NCI-H2227 (cell line): Measurements from ENCODE around the gene CIB1.
"Not testable (repeated sequence)": the region's sequence is repeated elsewhere in the genome, so short reads cannot be mapped to it uniquely, and the experiment has no call there.

Experiments
- DNase-seq: peaks from one replicate; lab custom pipeline; 2025; ENCODE audit not compliant: unreplicated experiment; lab: John Stamatoyannopoulos, UW

CIB1 gene

GRCh38 chr15:90201130-90201943, 32.4 kb downstream of the CIB1 start, which contains the start of gene SEMA4B:
TSS of gene SEMA4B (plus strand) at chr15:90201330. CDS start at chr15:90201579, 249 bp downstream.
- peak; percentile 74 for DNase-seq

DNA sequence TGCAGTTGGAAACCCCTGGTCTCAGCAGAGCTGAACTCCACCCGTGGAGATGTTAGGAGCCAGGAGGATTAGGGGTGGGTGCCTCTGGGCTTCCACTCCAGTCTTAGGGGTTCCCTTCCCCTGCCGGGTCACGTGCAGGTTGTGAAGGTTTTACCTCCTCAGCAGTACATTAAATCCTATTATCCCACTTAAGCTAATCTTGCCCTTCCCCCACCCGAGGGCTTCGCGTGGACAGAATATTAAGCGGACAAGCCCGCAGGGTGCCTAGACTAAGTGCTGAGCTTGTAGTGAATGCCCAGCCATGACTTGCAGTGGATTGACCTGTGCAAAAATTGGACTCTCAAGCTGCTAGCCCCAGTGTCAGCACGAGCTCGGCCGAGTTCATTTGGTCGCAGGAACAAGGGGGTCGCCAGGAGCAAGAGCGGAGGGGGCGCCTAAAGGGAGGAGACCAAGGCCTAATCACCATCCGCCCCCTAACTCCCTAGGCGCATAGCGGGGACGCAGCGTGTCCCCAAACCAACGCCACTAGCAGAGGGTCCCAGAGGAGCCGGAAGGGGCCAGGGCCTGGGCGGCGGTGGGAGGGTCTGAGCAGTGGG, 33.1 kb downstream of the CIB1 start:
- DNase-seq: peak; percentile 19

DNA sequence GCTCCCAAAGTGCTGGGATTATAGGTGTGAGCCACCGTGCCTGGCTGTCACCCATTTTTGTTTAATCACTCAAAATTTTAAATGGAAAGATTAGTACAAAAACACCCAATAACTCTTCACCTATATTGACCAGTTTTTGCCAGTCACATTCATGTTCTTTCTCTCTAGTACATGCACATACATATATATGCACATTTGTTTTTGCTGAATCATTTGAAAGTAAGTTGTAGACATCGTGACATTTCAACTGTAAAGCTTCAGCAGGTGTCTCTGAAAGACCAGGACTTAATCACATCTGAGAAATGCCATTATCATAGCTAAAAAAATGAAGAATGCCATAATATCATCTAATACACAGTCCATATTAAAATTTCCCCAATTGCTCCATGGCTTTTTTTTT, 39.1 kb downstream of the CIB1 start:
- DNase-seq: no peak

GRCh38 chr15:90192961-90193786, 40.6 kb downstream of the CIB1 start:
- no peak for DNase-seq

DNA sequence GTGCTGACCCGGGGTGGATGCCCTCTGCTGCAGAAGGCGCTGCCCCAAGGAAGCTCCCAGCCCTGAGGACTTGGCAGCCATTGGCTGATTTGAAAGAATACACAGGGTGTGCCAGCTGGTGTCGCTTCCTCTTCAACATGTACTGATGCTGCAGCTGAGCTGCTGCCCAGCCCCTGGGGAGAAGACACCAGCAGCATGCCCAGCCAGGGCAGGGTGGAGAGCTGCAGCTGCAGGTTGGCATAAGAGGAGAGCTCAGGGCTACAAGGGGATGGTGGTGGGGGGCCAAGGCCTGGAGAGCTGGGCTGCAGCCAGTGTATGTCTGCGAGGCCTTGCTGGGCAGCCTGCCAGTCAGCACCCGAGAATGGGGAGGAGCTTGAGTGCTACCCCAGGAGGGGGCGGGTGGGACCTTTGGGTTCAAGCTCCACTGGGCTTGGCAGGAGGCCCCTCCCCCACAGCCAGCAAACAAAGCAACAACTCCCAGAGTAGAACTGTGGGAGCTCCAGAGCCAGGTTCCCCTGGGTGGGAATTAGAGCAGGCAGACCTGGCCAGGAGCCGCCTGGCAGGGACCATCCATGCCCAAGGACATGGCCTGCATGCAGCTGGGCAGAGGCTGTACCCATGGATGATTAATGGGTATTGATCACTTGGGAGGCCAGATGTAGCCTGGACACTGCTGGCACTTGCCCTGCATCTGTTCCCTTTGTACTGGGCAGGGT, 41.8 kb downstream of the CIB1 start:
- peak; percentile 62 for DNase-seq

- DNase-seq: no peak
These were observed 42.4 kb downstream of the CIB1 start for GRCh38 chr15:90191344-90191687.

GRCh38 chr15:90190606-90191343, 43.0 kb downstream of the CIB1 start:
- DNase-seq: no peak

DNA sequence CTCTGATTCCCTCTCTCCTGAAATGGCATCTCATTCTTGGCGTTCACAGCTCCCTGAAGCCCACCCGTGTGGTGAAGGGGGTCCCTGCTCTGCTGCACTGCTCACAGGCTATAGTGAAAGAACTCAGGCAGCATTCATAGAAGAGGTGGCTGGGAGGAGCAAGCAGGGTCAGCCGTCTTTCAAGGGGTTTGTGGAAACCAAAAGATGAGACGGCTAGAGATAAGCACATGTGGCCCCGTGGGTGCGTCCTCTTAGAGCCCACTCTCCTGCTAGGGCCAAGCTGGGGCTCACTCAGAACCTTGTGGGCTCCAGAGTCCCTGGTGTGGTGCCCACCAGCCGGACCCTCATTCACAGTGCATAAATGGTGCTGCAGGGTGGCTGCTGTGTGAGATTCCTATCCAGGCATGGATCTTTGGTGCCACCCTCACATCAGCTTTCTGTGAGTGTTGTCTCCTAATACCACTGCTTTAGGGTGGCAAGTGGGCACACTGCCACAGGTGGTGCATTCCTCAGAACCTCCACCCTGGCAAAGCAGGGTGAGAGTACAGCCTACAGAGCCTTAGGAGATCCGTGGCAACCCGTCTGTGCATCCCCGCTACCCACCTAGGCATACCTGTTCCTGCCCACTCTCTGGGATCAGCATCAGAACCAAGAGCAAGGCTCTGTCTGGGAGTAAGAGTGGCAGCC, 43.8 kb downstream of the CIB1 start:
- DNase-seq: no peak

- DNase-seq: no peak
These were observed 44.6 kb downstream of the CIB1 start for GRCh38 chr15:90188914-90189748.

- not testable (repeated sequence) for DNase-seq
These were observed 45.7 kb downstream of the CIB1 start for GRCh38 chr15:90188065-90188464.

GRCh38 chr15:90187257-90187868, 46.4 kb downstream of the CIB1 start:
- no peak for DNase-seq

DNA sequence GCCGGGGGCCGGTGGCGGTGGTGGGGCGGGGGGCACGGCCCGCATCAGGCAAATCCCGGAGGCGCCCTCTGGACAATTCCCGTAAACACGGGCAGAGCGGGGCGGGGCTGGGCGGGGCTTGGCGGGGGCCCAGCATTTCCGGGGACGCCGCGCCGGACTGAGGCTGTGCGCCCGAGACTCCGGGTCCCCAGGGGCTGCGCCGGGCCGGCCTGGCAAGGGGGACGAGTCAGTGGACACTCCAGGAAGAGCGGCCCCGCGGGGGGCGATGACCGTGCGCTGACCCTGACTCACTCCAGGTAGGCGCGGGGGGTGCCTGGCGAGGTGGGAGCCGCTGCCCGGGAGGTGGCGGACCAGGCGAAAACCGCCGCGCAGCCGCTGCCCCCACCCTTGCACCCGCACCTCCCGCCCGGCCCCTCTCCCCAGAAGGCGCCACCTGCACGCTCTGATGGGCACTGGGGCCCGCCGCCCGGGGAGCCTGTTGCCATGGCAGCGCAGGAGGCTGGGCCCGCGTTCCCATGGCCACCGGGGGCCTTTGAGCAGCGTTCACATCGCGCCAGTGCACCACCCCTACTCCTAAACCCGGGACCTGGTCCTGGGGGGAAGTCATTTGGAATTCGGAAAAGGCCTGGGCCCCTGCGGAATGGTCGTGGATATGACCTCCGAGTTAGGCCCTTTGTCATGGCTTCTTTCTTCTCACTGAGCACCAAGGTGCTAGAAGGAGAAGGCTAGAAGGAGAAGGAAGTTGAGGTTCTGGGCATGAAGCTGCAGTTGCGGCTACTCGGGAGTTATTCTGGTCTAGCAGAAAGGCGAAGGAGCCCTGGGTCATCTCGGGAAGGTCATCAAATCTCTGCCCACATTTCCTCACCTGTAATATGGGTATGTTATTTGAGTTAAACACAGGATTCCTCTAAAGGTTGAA, 48.7 kb downstream of the CIB1 start:
- DNase-seq: peak; percentile 72

DNA sequence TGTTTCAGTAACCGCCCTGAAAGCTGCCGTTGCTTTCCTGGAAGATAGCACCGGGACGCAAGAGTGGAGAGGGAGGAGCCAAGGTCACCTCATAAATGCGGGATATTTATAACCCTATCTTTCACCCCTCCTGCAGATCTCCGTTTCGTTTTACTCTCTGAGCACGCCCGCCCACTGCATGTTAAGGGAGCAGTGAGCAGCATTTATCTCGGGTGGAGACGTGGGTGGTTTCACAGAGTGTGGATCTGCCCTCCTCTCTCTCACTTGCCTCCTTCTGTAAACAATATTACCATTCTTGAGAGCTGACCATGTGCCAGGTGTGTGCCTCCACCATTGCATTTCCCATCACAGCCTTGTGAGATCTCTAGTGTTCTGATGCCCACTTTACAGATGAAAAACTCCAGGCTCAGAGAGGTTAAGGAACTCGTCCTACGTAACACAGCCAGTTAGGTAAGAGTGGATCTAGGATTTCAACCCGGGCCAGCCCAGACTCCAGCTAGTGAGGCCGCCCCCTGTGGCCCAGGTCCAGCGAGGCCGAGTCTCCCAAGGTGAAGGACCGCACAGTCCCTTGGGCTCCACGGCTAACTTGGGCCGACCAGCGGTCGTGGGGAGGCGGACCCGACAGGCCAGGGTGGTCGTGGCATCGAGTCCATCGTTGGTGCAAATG, 49.5 kb downstream of the CIB1 start:
- DNase-seq: peak; percentile 63

GRCh38 chr15:90181776-90182175, 52.0 kb downstream of the CIB1 start:
- DNase-seq: no peak
